Measurements from ENCODE around the gene TESPA1.
"Not testable (repeated sequence)": the region's sequence is repeated elsewhere in the genome, so short reads cannot be mapped to it uniquely, and the experiment has no call there.

GRCh38 chr12:54986773-54987172 is 2.2 kb upstream of the TESPA1 start:
- TF ChIP-seq, protein P1, sequence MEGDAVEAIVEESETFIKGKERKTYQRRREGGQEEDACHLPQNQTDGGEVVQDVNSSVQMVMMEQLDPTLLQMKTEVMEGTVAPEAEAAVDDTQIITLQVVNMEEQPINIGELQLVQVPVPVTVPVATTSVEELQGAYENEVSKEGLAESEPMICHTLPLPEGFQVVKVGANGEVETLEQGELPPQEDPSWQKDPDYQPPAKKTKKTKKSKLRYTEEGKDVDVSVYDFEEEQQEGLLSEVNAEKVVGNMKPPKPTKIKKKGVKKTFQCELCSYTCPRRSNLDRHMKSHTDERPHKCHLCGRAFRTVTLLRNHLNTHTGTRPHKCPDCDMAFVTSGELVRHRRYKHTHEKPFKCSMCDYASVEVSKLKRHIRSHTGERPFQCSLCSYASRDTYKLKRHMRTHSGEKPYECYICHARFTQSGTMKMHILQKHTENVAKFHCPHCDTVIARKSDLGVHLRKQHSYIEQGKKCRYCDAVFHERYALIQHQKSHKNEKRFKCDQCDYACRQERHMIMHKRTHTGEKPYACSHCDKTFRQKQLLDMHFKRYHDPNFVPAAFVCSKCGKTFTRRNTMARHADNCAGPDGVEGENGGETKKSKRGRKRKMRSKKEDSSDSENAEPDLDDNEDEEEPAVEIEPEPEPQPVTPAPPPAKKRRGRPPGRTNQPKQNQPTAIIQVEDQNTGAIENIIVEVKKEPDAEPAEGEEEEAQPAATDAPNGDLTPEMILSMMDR (IDR thresholded peaks at IDR 0.05; ENCODE audit: low read depth, low read length), result not testable (repeated sequence)
- TF ChIP-seq EZH2phosphoT487 (IDR thresholded peaks at IDR 0.05; ENCODE audit: low read depth), result not testable (repeated sequence)

Data from OCI-LY3 (cell line).